ENCODE results near the gene RABGAP1L. TPM values are rescaled to one million over a fixed set of nuclear protein-coding genes. Genes with fewer than 3 reads are reported as not detected.

Gene RABGAP1L
- total and polyA plus RNA-seq, 2 donors (not counting 3 experiments of a cell fraction or from before 2014, with no cell fraction given), result 6.4 to 22.2 TPM

DNA sequence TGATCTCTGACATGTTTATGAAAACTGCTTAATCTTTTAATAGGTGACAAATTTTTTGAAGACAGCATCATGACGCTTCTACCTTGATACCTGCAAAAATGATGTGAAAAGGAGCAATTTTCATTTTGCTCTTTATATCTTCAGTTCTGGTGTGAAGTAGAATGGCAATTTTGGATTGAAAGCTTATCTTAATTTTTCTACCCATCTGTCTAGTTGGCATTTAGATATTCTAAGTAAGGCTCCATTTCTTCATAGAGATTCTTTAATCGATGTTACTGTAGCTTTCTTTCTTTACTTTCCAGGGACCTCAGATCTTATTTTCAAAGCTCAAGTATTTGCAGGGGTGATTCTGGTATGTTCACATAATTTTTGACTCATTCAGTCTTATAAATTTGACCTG lies 256.2 kb downstream of the RABGAP1L start:
- Histone ChIP-seq H4K20me1 (replicated peaks; ENCODE audit: control insufficient read depth, extremely low read depth, insufficient read depth, low read length) (no peaks in the 10 kb centered on the region), H3K4me2 (ENCODE audit: insufficient read depth, low read length) (no peak overlapping the region), H3K27ac (ENCODE audit: insufficient read depth, low read depth, low read length) (no peak overlapping the region), H2AFZ (ENCODE audit: low read depth, low read length) (no peak overlapping the region), H3K9me1 (replicated peaks; ENCODE audit: control insufficient read depth, extremely low read depth, insufficient read depth, low read length) (no peaks in the 10 kb centered on the region), H3K36me3 (ENCODE audit: control insufficient read depth in 2 of 2, extremely low read depth in 1 of 2, insufficient read depth in 2 of 2, low read length in 2 of 2) (no peaks in the 10 kb centered on the region), H3K9ac (replicated peaks; ENCODE audit: extremely low read depth, insufficient read depth, low read length) (no peak overlapping the region), H3K79me2 (ENCODE audit: control insufficient read depth, insufficient read depth, low read length) (no peaks in the 10 kb centered on the region), H3K9me3 (replicated peaks; ENCODE audit: control insufficient read depth, insufficient read depth, low read length) (no peaks in the 10 kb centered on the region), H3K27me3 (ENCODE audit: control insufficient read depth in 2 of 2, insufficient read depth in 2 of 2, low read length in 2 of 2) (no peaks in the 10 kb centered on the region), H3K4me3 (replicated peaks in 1 of 3; ENCODE audit: insufficient read depth in 1 of 3, low read depth in 1 of 3, low read length in 3 of 3) (no peak overlapping the region), H3K4me1 (ENCODE audit: control insufficient read depth, extremely low read depth, insufficient read depth, low read length) (no peaks in the 10 kb centered on the region)
- DNase-seq (ENCODE audit: low read depth, low spot score) (no peak), FAIRE-seq (no peak)
- intact Hi-C loops (cut with micrococcal nuclease), result no loop called here
- BruUV-seq (replicated peaks), result no TSS peak
- ChIA-PET CTCF (interaction anchor here (1.1 to 1.9 kb wide), 4 partner anchors 11 to 153 kb away, joined by 3 to 8 read pairs (median 4); no protein-coding TSS in a partner anchor), POLR2A (no interaction called here)
- TF ChIP-seq POLR2A (IDR thresholded peaks at IDR 0.05; ENCODE audit: low read depth, low read length) (no peak), GATA2 (IDR thresholded peaks at IDR 0.05; ENCODE audit: insufficient read depth, insufficient read length, low read depth, low read length) (no peak), POLR2AphosphoS5 (IDR thresholded peaks at IDR 0.05; ENCODE audit: insufficient read depth, low read depth, low read length) (no peak), FOS (IDR thresholded peaks at IDR 0.05; ENCODE audit: borderline replicate concordance, insufficient read depth, low read length) (no peak), EZH2 (IDR thresholded peaks at IDR 0.05; ENCODE audit: borderline replicate concordance, low read depth, low read length, severe bottlenecking) (no peak), JUN (IDR thresholded peaks at IDR 0.05; ENCODE audit: borderline replicate concordance, insufficient read depth, insufficient read length, low read depth) (no peak), MYC (IDR thresholded peaks at IDR 0.05; ENCODE audit: low read depth, low read length) (no peak)
- TF ChIP-seq, protein P1, sequence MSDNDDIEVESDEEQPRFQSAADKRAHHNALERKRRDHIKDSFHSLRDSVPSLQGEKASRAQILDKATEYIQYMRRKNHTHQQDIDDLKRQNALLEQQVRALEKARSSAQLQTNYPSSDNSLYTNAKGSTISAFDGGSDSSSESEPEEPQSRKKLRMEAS (IDR thresholded peaks at IDR 0.05; ENCODE audit: insufficient read depth, insufficient read length), result no peak
- TF ChIP-seq, protein P2, sequence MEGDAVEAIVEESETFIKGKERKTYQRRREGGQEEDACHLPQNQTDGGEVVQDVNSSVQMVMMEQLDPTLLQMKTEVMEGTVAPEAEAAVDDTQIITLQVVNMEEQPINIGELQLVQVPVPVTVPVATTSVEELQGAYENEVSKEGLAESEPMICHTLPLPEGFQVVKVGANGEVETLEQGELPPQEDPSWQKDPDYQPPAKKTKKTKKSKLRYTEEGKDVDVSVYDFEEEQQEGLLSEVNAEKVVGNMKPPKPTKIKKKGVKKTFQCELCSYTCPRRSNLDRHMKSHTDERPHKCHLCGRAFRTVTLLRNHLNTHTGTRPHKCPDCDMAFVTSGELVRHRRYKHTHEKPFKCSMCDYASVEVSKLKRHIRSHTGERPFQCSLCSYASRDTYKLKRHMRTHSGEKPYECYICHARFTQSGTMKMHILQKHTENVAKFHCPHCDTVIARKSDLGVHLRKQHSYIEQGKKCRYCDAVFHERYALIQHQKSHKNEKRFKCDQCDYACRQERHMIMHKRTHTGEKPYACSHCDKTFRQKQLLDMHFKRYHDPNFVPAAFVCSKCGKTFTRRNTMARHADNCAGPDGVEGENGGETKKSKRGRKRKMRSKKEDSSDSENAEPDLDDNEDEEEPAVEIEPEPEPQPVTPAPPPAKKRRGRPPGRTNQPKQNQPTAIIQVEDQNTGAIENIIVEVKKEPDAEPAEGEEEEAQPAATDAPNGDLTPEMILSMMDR (IDR thresholded peaks at IDR 0.05; ENCODE audit: extremely low read depth in 1 of 2, insufficient read depth in 1 of 2, low read depth in 1 of 2, low read length in 2 of 2), result no peak
- dilution Hi-C loops (cut with MboI; ENCODE audit: extremely low pct_ligation_motif_present, low sequenced_read_pairs), result no loop called here

All from endothelial cell of umbilical vein (primary cell).